GM19023 (cell line): ENCODE results near the gene PAQR9.

Source experiments
- ATAC-seq: cut with Tn5 transposase; IDR thresholded peaks from one replicate; pipeline ENCODE4 v1.9.1; 2021; ENCODE audit warnings: mild to moderate bottlenecking, moderate library complexity; ENCODE audit not compliant: unreplicated experiment

PAQR9 gene

DNA sequence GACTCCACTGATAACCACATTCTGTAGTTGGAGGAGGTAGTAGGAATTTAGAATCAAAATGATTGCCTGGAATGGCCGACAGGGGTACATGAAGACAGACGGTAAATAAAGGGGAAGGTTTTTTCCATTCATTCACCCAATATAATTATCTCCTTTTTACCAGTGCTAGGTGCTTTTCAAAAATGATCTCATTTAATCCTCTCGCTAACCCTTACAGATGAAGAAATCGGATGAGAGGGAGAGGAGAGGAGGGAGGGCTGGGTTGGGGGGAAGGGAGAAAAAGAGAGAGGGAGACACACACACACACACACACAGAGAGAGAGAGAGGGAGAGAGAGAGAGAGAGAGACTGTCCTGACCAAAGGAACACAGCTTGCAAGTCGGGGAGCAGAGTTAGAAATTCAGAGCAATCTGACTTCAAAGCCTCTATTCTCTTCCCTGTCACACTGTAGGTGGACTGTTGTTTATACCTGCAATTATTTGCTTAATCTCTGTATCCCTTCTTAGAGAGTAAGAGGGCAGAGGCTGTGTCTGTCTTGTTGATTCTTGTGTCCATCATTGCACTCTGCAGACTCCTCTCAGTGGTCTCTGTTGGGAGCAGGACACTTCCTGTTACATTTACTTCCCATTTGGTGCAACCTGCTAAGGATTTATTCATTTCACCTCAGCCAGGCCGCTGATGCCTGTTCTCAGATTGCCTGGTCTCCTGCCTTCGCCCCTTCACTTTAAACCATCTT is 18.7 kb upstream of the PAQR9 start:
- no peak for ATAC-seq

DNA sequence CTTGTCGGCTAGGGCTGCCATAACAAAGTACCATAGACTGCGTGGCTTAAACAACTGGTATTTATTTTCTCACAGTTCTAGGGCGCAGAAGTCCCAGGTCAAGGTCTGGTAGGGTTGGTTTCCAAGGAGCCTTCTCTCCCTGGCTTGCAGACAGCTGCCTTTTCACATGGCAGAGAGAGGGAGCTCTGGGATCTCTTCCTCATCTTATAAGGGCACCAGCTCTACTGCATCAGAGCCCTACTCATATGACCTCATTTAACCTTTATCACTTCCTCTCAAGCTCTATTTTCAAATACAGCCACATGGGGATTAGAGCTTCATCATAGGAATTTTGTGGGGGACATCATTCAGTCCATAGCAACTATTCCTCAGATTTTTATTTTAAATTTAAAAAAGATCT is 17.6 kb upstream of the PAQR9 start:
- no peak for ATAC-seq

DNA sequence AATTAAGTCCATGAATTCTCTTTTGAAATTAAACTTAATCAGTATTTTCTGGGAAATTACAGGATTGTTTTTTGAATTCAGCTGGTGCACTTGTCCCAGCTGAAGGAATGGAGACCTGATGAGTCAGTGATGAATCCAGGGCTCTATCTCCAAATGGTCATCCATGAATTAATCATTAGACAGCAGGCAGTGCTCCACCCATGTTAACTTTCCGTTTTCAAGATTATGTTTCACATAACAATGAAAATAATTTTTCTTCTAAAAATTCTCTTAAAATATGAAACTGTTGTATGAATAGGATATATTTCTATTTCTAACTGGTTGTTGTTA is 13.9 kb upstream of the PAQR9 start:
- ATAC-seq, result no peak

DNA sequence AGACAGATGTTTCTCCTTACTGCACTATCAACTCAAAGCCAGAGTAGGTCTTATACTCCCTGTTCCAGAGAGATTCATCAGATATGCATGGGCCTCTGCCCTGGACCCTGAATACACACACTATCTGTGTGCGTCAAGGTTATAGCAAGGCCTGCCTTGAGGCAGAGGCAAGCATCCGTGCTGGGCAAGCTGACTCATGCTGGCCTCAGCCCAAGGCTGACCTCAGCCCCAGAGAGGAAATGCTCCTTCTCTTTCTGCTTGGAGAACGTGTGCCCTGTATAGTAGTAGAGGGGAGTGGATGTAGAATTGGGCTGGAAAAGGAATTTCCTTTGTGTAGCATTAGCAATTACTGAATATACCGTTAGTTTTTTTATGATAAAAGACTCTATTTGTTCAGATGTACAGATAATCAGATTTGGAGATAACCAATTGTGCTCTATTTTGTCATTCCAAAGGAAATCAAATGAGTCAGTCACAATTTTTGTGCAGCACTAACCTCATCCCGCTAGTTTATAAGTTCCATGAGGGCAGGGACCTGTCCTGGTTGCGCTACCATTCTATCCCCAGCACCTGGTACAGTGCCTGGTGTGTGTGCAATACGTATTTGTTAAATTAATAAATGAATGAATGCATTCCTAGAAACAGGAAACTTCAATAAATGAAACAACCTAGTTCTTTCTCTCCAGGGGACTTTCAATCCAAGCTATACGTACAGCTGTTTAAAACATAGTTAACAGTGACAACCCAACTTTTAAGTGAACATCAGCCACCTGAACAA is 13.3 kb upstream of the PAQR9 start:
- ATAC-seq, result no peak

DNA sequence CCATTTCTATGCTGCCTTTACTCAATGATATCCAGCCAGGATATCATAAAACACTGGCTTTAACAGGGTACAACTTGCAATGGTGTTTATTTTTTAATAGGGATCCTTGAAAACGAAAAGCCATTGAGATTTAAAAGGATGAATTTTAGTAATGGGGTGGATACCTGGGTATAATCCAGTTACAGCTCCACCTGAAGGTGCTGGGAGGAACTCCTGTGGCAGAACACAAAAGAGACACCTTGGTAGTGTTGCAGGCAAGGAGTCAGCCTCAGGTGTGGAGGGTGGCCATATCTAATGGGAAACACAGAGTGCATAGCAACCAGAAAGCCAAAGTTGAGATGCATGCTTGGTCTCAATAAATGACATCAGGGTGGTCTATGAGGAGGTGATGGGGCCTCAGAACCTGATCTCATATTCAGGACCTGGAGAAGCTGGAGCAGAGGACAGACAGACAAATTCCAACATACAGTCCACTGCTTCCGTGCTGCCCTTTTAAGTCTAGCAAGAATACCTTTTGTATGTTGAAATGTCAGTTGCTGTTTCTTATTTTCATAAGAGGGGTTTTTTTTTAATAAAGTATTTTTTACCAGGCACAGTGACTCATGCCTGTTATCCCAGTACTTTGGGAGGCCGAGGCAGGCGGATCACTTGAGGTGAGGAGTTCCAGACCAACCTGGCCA is 12.0 kb upstream of the PAQR9 start:
- no peak for ATAC-seq

DNA sequence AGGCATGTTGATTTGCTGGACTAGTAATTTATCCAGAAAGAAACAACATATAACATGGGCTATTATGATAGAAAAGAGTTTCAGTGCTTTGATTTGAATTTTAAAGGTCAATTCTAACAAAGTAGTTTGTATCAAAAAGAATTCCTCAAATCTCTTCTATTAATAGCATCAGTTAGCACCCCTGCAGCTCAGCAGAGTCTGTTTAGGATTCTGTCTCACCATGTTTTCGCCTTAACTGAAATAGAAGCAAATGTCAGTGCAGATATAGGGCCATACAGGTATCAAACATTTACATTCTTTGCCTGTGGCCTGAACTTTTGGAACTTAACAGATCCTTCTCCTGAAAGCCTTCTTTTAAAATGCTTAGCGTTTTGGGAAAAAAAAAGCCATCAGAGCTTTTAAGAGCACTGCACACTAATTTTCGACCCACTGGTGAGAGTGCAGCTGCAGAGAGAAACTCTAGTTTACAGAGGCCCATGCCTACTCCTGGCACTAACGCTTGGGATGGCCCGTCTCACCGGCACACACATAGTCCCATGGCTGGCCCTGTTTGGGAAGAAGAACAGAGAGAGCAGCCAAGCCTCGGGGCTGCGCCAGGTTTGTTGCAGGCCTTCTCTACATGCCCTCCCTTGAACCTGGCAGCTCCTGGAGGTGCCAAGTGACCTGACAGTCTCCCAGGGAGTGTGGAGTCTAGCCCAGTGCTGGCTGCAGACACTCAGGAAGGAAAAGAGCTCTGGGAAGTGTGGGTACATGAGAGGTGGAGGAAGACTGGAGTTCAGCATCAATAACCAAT is 9.9 kb upstream of the PAQR9 start:
- ATAC-seq, result no peak

DNA sequence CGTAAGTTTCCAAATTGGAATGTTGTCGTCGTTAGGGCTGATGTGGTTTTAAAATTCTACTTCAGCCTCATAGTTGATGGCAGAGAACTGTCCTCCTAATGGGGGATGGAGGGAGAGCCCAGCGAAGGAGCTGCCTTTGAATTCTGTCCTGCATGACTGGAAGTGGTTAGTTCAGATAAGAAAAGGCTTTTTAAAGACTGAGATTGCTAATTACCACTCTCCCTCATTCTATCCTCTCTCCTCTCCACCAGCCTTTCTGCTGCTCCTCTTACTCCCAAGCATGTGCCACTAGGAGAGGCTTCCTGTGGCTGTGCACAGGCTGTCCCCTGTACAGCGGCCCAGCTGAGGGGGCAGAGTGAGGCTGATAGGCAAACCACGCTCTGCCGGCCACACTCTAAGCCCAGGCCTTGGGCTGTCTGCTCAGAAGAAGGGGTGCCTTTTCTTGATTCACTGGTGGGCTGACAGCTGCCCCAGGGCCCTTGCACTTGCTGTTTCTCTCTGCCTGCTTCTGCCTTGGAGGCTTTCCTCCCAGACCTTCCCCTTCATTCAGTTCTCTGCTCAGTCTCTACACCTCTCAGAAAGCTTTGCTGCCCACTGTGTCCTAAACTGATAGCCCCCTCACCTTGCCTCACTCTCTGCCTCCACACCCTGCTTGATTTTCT is 8.7 kb upstream of the PAQR9 start:
- no peak for ATAC-seq

DNA sequence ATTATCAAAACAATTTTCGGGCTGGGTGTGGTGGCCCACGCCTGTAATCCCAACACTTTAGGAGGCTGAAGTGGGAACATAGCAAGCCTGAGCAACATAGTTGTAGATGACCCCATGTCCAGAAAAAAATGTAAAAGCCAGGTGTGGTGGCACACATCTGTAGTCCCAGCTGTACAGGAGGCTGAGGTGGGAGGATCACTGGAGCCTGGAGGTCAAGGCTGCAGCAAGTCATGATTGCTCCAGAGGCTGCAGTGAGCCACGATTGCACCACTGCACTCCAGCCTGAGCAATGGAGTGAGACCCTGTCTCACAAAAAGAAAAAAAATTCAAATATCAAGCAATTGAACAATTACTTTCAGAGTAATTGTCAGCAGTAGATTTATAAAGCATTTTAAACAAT is 8.0 kb upstream of the PAQR9 start:
- ATAC-seq, result no peak

DNA sequence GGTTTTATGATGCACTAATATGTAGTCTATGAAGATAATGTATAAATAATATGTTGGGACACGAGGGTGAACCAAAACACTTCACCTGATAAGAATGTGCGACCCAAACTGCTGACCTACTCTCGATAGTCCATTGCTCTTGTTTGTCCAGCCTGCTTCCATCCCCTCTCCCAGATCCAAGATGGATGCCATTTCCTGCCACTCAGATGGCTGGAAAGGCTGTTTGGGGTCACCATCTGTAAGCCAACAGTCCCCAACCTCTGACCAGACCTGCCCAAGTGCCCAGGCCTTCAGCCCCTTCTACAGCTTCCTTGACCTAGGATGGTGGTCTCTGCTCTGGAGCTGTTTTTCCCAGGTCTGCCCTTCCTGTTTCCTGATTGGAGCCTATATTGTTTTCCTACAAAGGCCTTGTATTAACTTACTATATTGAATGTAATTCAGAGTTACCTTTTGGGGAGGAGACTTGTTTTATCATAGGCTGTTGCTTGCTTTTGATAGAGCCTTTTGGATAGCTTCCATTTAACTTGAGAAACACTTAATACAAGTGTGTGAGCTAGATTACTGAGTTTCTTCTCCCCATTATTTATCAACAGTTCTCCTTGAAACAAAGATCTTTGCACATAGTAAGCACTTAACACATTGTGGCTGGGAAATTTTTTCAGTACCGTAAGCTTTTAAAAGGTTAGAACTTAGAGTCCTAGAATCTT is 5.0 kb upstream of the PAQR9 start:
- no peak for ATAC-seq

DNA sequence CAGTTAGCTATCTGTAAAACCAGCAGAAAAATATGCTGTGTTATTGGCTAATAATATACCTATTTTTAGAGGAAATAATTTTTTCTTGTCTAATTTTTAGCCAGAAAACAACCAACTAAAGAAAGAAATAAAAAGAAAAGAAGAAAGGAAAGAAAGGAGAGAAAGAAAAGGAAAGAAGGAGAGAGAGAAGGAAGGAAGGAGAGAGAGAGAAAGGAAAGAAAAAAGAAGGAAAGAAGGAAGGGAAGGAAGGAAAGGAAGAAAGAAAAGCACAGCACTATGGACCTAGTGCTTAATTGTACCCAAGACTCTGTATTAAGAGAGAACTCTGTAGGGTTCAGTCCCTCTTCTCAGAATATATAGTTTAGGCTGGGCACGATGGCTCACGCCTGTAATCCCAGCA is 3.3 kb upstream of the PAQR9 start:
- ATAC-seq, result no peak

DNA sequence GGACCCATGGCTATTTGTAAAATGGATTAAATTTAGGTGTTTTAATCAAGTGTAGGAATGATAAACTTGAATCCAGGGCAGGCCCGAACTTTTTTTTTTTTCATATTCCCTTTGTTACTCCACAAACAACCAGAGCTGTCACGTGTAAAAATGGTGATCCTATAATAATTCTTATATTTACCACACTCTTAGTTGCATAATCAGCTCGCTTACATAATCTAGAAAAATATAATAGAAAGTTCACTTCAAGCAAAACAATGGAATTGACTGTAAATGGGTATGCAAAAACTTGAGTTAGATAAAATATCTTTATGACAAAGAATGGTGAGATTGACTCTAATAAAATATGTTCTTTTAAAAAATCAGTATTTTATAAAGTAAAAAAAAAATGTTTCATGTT is 2.1 kb upstream of the PAQR9 start:
- ATAC-seq, result no peak

DNA sequence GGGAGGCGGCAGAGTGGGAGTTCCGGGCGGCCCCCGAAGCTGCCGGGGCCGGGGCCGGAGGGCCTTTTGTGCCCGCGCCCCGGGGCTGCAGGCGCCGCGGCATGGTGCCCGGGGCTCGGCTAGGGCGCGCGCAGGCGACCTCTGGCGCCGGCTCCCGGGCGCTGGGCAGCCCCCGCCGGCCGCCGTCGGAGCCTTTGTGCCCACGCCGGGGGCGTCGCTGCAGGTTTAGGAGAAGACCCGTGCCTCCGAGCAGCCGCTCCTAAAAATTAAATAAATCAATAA is 299 bp downstream of the PAQR9 start:
- ATAC-seq, result no peak

DNA sequence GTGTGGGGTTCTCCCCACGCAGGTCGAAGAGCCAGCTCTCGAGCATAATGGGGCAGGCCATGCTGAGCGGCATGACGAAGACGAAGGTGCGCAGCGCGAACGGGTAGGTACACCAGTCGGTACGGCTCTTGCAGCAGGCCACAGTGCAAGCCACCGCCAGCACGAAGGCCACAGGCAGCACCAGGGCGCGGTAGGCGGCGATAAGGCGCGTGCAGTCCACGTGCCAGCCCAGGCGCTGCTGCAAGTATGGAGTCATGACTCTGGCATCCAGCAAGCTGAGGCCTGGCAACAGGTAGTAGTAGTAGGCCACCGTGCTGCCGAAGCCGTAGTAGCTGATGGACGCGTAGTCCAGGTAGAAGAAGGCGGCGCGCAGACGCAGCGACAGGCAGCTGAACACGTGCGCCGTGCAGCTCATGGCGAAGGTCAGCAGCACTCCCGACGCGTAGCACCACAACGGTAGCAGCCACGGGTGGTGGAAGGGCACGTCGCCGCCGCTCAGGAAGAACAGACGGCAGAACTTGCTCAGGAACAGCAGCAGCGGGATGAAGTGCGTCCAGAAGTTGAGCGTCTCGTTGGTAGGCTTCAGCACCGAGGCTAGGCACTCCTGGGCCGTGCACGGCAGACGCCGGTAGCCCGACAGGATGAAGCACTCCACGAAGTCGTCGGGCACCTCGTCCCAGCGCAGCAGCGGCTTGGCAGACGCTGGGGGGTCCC is 797 bp downstream of the PAQR9 start:
- no peak for ATAC-seq

DNA sequence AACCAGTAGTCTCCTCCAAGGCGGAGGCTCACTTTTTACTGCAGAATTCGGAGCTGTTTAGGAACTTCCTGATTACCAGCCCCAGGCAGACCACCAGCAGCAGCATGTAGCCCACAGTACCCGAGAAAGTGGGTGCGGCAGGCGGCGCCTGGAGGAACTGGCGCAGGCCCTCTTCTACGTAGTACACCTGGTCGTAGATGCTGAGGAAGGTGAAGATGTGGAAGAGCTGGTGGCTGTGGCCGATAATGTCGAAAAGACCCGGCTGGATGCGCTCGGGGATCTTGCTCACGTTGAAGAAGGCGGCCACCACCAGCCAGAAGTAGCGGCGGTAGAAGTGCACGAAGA is 1.3 kb downstream of the PAQR9 start:
- ATAC-seq, result no peak

DNA sequence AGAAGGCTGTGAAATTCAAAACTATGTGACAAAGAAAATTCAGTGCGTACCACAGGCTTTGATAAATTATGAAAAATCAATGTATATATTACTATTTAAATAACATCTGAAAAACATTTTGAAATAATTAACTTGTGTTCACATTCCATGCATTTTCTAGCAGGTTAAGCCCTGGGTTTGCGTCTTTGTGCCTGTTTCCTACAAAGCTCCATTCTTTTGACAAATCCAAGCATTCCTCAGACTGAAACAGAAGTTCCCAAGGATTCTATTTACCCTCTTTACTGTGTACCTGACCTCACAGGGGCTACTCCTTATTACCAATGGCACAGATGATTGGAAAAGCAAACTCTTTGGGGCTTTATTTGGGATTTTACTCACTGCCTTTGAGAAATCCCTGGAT is 1.9 kb downstream of the PAQR9 start:
- ATAC-seq, result no peak

DNA sequence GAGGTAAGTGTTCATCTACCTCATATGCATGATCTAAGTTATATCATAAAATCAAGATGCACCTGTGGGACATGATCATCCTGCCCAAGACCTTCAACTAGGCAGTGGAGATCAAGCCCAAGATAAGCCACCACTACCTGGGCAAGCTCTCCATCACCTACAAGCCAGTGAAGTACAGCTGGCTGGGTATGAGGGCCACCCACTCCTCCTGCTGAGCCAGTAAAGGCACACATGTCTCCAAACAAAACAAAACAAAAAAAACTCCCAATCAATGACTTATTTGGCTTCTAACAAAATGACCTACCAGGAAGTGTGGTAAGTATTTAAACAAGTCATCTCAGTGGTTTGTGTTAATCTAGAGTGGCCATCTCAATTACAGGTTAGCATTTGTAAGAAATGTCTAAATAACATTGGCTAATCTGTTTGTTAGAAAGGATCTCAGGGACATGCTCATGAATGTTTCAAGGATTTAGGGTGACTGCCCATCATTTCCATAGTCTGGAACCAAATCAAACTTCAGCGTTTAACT is 3.1 kb downstream of the PAQR9 start:
- ATAC-seq, result no peak

DNA sequence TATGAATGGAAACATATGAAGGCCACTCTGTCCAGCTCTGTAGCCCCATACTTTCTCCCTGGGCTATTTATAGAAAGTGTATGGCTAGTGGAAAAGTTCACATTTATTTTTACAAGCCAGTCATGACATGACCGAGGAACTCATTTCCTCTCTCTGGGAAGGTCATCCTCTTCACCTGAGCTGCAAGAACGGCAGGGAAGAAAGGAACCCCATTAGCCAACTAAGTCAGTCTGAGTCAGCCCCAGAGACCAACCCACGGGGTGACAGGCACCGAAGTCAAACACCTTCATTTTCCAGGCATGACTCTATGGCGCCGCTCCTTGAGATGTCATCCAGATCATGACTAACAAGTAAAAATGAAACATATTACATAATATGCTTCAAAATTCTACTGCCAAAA is 4.8 kb downstream of the PAQR9 start:
- no peak for ATAC-seq

DNA sequence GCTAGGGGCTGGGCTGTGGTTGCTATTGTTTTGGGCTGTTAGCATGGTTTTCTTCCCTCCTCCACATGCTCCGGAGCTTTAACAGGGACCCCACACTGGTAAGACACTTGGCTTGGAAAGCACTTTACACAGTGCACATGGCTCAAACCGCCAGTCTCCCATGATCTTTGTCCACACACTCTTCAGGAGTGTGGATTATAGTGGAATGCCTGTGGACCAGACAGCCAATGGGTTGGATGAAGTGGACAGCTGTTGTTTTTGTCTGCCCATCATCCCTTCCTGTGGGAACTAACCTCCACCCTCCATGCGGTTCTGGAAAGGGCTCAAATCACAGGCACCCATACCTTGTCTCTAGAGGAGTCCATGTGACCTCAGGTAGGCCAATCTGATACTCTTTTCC is 10.0 kb downstream of the PAQR9 start:
- no peak for ATAC-seq

DNA sequence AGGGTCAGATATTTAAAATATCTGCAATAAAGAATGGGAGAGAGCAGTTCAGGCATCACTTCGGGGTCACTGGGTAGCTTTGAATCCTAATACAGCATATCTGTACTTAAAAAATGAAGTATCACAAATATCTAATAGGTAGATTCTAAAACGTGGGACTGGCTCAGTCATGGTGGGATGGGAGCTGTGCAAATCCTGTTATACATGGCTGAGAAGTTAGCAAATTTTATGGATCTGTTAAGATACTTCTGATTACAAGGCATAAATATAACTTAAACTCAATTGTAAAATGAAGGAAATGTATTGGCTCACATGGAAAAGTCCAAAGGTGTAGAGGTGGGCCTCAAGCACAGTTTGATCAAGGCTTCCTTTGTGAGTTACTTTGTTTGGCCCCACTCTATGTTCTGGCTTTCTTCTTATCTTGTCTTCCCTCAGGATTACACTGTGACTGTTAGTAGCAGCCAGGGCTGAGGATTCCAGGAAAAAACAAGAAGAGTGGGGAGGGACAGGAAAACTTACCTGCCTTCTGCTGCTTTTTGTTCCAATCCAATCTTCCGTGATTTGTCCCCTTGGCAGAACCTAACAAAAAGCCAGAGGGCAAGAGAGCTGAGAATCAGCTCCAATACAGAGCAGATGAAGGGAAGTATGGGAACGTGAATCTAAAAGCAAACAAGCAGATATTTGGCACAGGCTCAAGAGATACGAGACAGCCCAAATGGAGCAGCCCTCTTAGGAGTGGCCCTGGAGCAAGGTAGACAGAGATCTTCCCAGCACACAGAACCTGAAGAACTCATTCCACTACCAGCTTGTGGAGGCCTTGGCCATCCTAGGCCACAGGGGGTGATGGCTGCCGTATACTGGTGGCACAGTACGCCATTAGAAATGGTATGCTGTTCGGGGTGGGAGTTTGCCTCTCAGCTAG is 10.9 kb downstream of the PAQR9 start:
- no peak for ATAC-seq
